DOHH2 (cell line): ENCODE data around the gene MED17.

Source experiments
- CTCF ChIP-seq: fragments of 200-600 bp; sonication (generic); IDR thresholded peaks from one replicate; pipeline ENCODE4 v1.5.1; 2014; ENCODE audit warnings: antibody characterized with exemption, mild to moderate bottlenecking, low read depth, low read length; ENCODE audit not compliant: poor library complexity, severe bottlenecking
- EZH2phosphoT487 ChIP-seq: fragments of 200-600 bp; sonication (generic); IDR thresholded peaks from 2 replicates; pipeline ENCODE4 v1.6.1; 2017; ENCODE audit warnings: borderline replicate concordance, mild to moderate bottlenecking, antibody characterized with exemption, low read length, moderate library complexity, mixed read lengths

- TF ChIP-seq CTCF (no peak), EZH2phosphoT487 (no peak)
Observed at GRCh38 chr11:93861808-93862207, 77.7 kb downstream of the MED17 start.
